SK-N-SH (cell line): ENCODE measurements around the gene LPCAT1. TPM values are rescaled to one million over a fixed set of nuclear protein-coding genes. Genes with fewer than 3 reads are reported as not detected.

Source experiments
- CTCF ChIA-PET: fragments of 300-600, 350-600 bp; formaldehyde crosslinking; extraction: SDS; loops from one replicate; lab custom pipeline; 2021; lab: Yijun Ruan, JAX
- POLR2A ChIA-PET: fragments of 350-600 bp; sonication (Branson Sonifier 250); formaldehyde crosslinking; extraction: SDS; loops from one replicate; lab custom pipeline; 2020; ENCODE audit warnings: antibody characterized with exemption, inconsistent platforms; lab: Yijun Ruan, JAX
- DNase-seq: peaks from one replicate; pipeline ENCODE4 v3.0.0; 2012
- H2AFZ ChIP-seq: fragments of 200-600 bp; sonication (generic); 2 replicates; pipeline ENCODE4 v1.8.1; 2016; ENCODE audit warnings: antibody characterized with exemption, mild to moderate bottlenecking, low read depth
- H3F3A ChIP-seq: fragments of 200-600 bp; sonication (generic); replicated peaks from 2 replicates; pipeline ENCODE3; 2016; ENCODE audit warnings: antibody characterized with exemption, mild to moderate bottlenecking; ENCODE audit not compliant: insufficient read depth
- H3K27ac ChIP-seq, 2 experiments: fragments of 200-500 bp in 1 of 2; fragments of 200-600 bp in 1 of 2; sonication (Bioruptor generic) in 1 of 2; sonication (generic), shearing (Covaris generic) in 1 of 2; 2 replicates each; pipeline versions ENCODE4 v1.5.1 to v1.6.1; 2014 to 2016; ENCODE audit warnings: low read depth in 2 of 2, inconsistent platforms in 1 of 2, low read length in 1 of 2, mild to moderate bottlenecking in 1 of 2, mixed read lengths in 1 of 2
- H3K27me3 ChIP-seq: fragments of 200-600 bp; sonication (generic), shearing (Covaris generic); 2 replicates; pipeline ENCODE4 v1.6.1; 2016; ENCODE audit warnings: mixed run types; ENCODE audit not compliant: insufficient read depth
- H3K36me3 ChIP-seq, 2 experiments: fragments of 200-500 bp in 1 of 2; fragments of 200-600 bp in 1 of 2; sonication (Bioruptor generic) in 1 of 2; sonication (generic) in 1 of 2; replicated peaks in 1 of 2; 2 replicates each; pipeline versions ENCODE3 to v1.5.1; 2014 to 2016; ENCODE audit warnings: low read length in 1 of 2, mild to moderate bottlenecking in 1 of 2; ENCODE audit not compliant: insufficient read depth in 2 of 2, control insufficient read depth in 1 of 2
- H3K4me1 ChIP-seq, 2 experiments: fragments of 200-500 bp in 1 of 2; fragments of 200-600 bp in 1 of 2; sonication (Bioruptor generic) in 1 of 2; sonication (generic), shearing (Covaris generic) in 1 of 2; 2 replicates each; pipeline versions ENCODE4 v1.5.1 to v1.6.1; 2014 to 2016; ENCODE audit warnings: low read depth in 1 of 2, low read length in 1 of 2, mixed run types in 1 of 2; ENCODE audit not compliant: insufficient read depth in 2 of 2, control insufficient read depth in 1 of 2
- H3K4me2 ChIP-seq: fragments of 200-600 bp; sonication (generic), shearing (Covaris generic); 2 replicates; pipeline ENCODE4 v1.6.1; 2017; ENCODE audit warnings: mixed run types
- H3K4me3 ChIP-seq, 2 experiments: fragments of 200-500 bp in 1 of 2; fragments of 200-600 bp in 1 of 2; sonication (Bioruptor generic) in 1 of 2; sonication (generic), shearing (Covaris generic) in 1 of 2; 2 replicates each; pipeline versions ENCODE4 v1.5.1 to v1.8.1; 2014 to 2016; ENCODE audit warnings: low read depth in 2 of 2, inconsistent platforms in 1 of 2, low read length in 1 of 2, mild to moderate bottlenecking in 1 of 2, mixed read lengths in 1 of 2, moderate library complexity in 1 of 2
- H3K79me2 ChIP-seq: fragments of 200-600 bp; sonication (generic); 2 replicates; pipeline ENCODE4 v1.8.1; 2017; ENCODE audit warnings: mild to moderate bottlenecking; ENCODE audit not compliant: insufficient read depth
- H3K9ac ChIP-seq: fragments of 200-600 bp; sonication (generic); 2 replicates; pipeline ENCODE4 v1.6.1; 2017; ENCODE audit warnings: mixed run types
- H3K9me2 ChIP-seq: fragments of 200-600 bp; sonication (generic); 2 replicates; pipeline ENCODE4 v1.6.1; 2017; ENCODE audit warnings: mixed run types
- H3K9me3 ChIP-seq: fragments of 200-600 bp; sonication (generic); 2 replicates; pipeline ENCODE4 v1.6.1; 2017; ENCODE audit warnings: mixed run types, mild to moderate bottlenecking, moderate library complexity
- H4K20me1 ChIP-seq: fragments of 200-600 bp; sonication (generic); 2 replicates; pipeline ENCODE4 v1.6.1; 2017; ENCODE audit warnings: mild to moderate bottlenecking, mixed run types; ENCODE audit not compliant: insufficient read depth
- FOXM1 ChIP-seq: IDR thresholded peaks from 2 replicates; pipeline ENCODE4 v1.4.0; 2012; ENCODE audit warnings: low read depth, mild to moderate bottlenecking
- MXI1 ChIP-seq: IDR thresholded peaks from 2 replicates; pipeline ENCODE4 v1.6.1; 2012; ENCODE audit warnings: mild to moderate bottlenecking, low read depth, low read length, improper control_type of control experiment
- NFIC ChIP-seq: IDR thresholded peaks from 2 replicates; pipeline ENCODE4 v1.4.0; 2012; ENCODE audit warnings: borderline replicate concordance
- RFX5 ChIP-seq: IDR thresholded peaks from 2 replicates; pipeline ENCODE4 v1.6.1; 2012; ENCODE audit warnings: mild to moderate bottlenecking, improper control_type of control experiment, low read length
- SIN3A ChIP-seq: IDR thresholded peaks from 2 replicates; pipeline ENCODE4 v1.6.1; 2012; ENCODE audit warnings: low read depth, mild to moderate bottlenecking, low read length, moderate library complexity, borderline replicate concordance
- TAF1 ChIP-seq: IDR thresholded peaks from 2 replicates; pipeline ENCODE4 v1.6.1; 2012; ENCODE audit warnings: low read depth, mild to moderate bottlenecking, low read length, moderate library complexity, borderline replicate concordance
- WGBS: methylation state at CpG from one replicate; pipeline ENCODE4 v1.1.6; 2017; ENCODE audit warnings: low lambda C conversion rate; 5-methylcytosine and 5-hydroxymethylcytosine counted together
- polyA plus RNA-seq, 3 experiments: library from polyadenylated mRNA; depleted of rRNA; stranded (reverse); fragments of >200 nt; gene quantifications; 2 replicates each; pipeline ENCODE4 v1.2.3, GENCODE V29; 2012
- TF ChIP-seq, protein P1 (sequence below): fragments of 150-350 bp; IDR thresholded peaks from 2 replicates; pipeline ENCODE4 v1.6.1; 2017; ENCODE audit warnings: antibody characterized with exemption, low read length, low read depth, borderline replicate concordance
- TF ChIP-seq, protein P2 (sequence below): IDR thresholded peaks from 2 replicates; pipeline ENCODE4; 2012
- TF ChIP-seq, protein P3 (sequence below): IDR thresholded peaks from 2 replicates; pipeline ENCODE4 v1.6.1; 2012; ENCODE audit warnings: mild to moderate bottlenecking, low read depth, low read length, moderate library complexity
- TF ChIP-seq, protein P4 (sequence below): IDR thresholded peaks from 2 replicates; pipeline ENCODE4 v1.4.0; 2012; ENCODE audit warnings: low read depth
- TF ChIP-seq, protein P5 (sequence below): IDR thresholded peaks from 2 replicates; pipeline ENCODE4 v1.4.0; 2012; ENCODE audit warnings: low read depth, borderline replicate concordance

LPCAT1 gene
- polyA plus RNA-seq, 1 of the 3 experiments (the other 2 are of a cell fraction) = 42.3 TPM

DNA sequence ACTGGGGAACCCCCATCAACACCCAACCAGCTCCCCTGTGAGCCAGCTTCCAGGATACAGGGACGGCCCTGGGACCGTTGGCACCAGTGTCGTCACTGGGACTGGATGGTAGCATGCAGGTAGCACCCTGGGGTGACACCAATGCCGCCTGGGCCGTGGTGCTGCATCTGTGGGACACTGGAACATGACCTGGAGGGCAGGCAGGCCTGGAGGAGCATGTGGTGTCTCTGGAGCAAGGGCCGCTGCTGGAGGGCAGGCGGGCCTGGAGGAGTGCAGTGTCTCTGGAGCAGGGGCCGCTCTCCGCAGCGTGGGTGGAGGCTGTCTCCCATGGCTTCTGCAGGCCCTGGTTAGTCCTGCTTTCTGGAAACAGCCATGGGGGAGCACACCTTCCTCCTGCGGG is 13.1 kb downstream of the LPCAT1 start:
- POLR2A ChIA-PET = no interaction called here
- no peaks in the 10 kb centered on the region for H3K27me3 ChIP-seq

More for the DNA sequence above, 13.1 kb downstream of the LPCAT1 start:
- Histone ChIP-seq H3K4me2 (no peak overlapping the region), H3K9ac (no peak overlapping the region), H3F3A (no peaks in the 10 kb centered on the region), H3K9me2 (no peaks in the 10 kb centered on the region), H3K9me3 (no peaks in the 10 kb centered on the region), H3K79me2 (peaks cover 75% of the 10 kb centered on the region), H3K4me3 (no peak overlapping the region), H2AFZ (no peak overlapping the region), H3K4me1 (no peaks in the 10 kb centered on the region; a peak in 1 of 4 replicates), H3K36me3 (peaks cover 0 to 33% of the 10 kb centered on the region in 2 experiments), H3K27ac (no peak overlapping the region), H4K20me1 (peaks cover 91% of the 10 kb centered on the region)
- CTCF ChIA-PET = no interaction called here
- DNase-seq = no peak
- whole genome bisulfite sequencing = no CpG with 5 or more reads among the region's 11 CpGs
- no peak for TF ChIP-seq MXI1
- TF ChIP-seq, protein P1, sequence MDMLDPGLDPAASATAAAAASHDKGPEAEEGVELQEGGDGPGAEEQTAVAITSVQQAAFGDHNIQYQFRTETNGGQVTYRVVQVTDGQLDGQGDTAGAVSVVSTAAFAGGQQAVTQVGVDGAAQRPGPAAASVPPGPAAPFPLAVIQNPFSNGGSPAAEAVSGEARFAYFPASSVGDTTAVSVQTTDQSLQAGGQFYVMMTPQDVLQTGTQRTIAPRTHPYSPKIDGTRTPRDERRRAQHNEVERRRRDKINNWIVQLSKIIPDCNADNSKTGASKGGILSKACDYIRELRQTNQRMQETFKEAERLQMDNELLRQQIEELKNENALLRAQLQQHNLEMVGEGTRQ = no peak
- no peak for TF ChIP-seq SIN3A
- no peak for TF ChIP-seq TAF1
- TF ChIP-seq, protein P2, sequence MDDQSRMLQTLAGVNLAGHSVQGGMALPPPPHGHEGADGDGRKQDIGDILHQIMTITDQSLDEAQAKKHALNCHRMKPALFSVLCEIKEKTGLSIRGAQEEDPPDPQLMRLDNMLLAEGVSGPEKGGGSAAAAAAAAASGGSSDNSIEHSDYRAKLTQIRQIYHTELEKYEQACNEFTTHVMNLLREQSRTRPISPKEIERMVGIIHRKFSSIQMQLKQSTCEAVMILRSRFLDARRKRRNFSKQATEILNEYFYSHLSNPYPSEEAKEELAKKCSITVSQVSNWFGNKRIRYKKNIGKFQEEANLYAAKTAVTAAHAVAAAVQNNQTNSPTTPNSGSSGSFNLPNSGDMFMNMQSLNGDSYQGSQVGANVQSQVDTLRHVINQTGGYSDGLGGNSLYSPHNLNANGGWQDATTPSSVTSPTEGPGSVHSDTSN = no peak
- TF ChIP-seq RFX5 = no peak
- no peak for TF ChIP-seq NFIC
- TF ChIP-seq, protein P3, sequence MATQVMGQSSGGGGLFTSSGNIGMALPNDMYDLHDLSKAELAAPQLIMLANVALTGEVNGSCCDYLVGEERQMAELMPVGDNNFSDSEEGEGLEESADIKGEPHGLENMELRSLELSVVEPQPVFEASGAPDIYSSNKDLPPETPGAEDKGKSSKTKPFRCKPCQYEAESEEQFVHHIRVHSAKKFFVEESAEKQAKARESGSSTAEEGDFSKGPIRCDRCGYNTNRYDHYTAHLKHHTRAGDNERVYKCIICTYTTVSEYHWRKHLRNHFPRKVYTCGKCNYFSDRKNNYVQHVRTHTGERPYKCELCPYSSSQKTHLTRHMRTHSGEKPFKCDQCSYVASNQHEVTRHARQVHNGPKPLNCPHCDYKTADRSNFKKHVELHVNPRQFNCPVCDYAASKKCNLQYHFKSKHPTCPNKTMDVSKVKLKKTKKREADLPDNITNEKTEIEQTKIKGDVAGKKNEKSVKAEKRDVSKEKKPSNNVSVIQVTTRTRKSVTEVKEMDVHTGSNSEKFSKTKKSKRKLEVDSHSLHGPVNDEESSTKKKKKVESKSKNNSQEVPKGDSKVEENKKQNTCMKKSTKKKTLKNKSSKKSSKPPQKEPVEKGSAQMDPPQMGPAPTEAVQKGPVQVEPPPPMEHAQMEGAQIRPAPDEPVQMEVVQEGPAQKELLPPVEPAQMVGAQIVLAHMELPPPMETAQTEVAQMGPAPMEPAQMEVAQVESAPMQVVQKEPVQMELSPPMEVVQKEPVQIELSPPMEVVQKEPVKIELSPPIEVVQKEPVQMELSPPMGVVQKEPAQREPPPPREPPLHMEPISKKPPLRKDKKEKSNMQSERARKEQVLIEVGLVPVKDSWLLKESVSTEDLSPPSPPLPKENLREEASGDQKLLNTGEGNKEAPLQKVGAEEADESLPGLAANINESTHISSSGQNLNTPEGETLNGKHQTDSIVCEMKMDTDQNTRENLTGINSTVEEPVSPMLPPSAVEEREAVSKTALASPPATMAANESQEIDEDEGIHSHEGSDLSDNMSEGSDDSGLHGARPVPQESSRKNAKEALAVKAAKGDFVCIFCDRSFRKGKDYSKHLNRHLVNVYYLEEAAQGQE = no peak
- TF ChIP-seq, protein P4, sequence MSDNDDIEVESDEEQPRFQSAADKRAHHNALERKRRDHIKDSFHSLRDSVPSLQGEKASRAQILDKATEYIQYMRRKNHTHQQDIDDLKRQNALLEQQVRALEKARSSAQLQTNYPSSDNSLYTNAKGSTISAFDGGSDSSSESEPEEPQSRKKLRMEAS = no peak
- TF ChIP-seq FOXM1 = no peak
- TF ChIP-seq, protein P5, sequence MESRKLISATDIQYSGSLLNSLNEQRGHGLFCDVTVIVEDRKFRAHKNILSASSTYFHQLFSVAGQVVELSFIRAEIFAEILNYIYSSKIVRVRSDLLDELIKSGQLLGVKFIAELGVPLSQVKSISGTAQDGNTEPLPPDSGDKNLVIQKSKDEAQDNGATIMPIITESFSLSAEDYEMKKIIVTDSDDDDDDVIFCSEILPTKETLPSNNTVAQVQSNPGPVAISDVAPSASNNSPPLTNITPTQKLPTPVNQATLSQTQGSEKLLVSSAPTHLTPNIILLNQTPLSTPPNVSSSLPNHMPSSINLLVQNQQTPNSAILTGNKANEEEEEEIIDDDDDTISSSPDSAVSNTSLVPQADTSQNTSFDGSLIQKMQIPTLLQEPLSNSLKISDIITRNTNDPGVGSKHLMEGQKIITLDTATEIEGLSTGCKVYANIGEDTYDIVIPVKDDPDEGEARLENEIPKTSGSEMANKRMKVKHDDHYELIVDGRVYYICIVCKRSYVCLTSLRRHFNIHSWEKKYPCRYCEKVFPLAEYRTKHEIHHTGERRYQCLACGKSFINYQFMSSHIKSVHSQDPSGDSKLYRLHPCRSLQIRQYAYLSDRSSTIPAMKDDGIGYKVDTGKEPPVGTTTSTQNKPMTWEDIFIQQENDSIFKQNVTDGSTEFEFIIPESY = no peak
